Stimulated activated CD4-positive, alpha-beta T cell treated with anti-CD3 and anti-CD28 coated beads, Interleukin-4, amount 100 ng/mL, for 48 hours (primary cell): ENCODE results near the gene PRKAG2.
"Not testable (repeated sequence)": the region's sequence is repeated elsewhere in the genome, so short reads cannot be mapped to it uniquely, and the experiment has no call there.

Experiments
- DNase-seq, 2 donors: peaks; one replicate each; pipeline ENCODE4 v3.0.0-alpha.2; 2020; ENCODE audit warnings: low read depth in 2 of 2

Gene PRKAG2

GRCh38 chr7:151851145-151851751 lies 25.7 kb downstream of the PRKAG2 start:
- peak in 1 of 2 donors; percentile 17 for DNase-seq

- no peak for DNase-seq
Measured at GRCh38 chr7:151850491-151851124, 26.3 kb downstream of the PRKAG2 start.

- DNase-seq: no peak
Measured at GRCh38 chr7:151849879-151850260, 27.0 kb downstream of the PRKAG2 start.

GRCh38 chr7:151849008-151849878 lies 27.7 kb downstream of the PRKAG2 start:
- no peak for DNase-seq

GRCh38 chr7:151847681-151848081 lies 29.2 kb downstream of the PRKAG2 start:
- no peak for DNase-seq

GRCh38 chr7:151847136-151847535 lies 29.8 kb downstream of the PRKAG2 start:
- no peak for DNase-seq

GRCh38 chr7:151845412-151846205 lies 31.3 kb downstream of the PRKAG2 start:
- no peak for DNase-seq

GRCh38 chr7:151844825-151845200 lies 32.1 kb downstream of the PRKAG2 start:
- DNase-seq: no peak

- DNase-seq: no peak
Measured at GRCh38 chr7:151844071-151844824, 32.7 kb downstream of the PRKAG2 start.

- DNase-seq: no peak
Measured at GRCh38 chr7:151843181-151843580, 33.7 kb downstream of the PRKAG2 start.

GRCh38 chr7:151841395-151842051 lies 35.4 kb downstream of the PRKAG2 start:
- not testable (repeated sequence) for DNase-seq

- no peak for DNase-seq
Measured at GRCh38 chr7:151840088-151840910, 36.6 kb downstream of the PRKAG2 start.

- DNase-seq: no peak
Measured at GRCh38 chr7:151839451-151839921, 37.4 kb downstream of the PRKAG2 start.

- DNase-seq: no peak
Measured at GRCh38 chr7:151838861-151839381, 38.0 kb downstream of the PRKAG2 start.

- no peak for DNase-seq
Measured at GRCh38 chr7:151838072-151838471, 38.8 kb downstream of the PRKAG2 start.

GRCh38 chr7:151837285-151838042 lies 39.5 kb downstream of the PRKAG2 start:
- no peak for DNase-seq

- DNase-seq: no peak
Measured at GRCh38 chr7:151836927-151837205, 40.0 kb downstream of the PRKAG2 start.

- DNase-seq: no peak
Measured at GRCh38 chr7:151836191-151836926, 40.6 kb downstream of the PRKAG2 start.
